GM13976 (cell line): ENCODE data around the gene VAMP8.
"Not testable (repeated sequence)": the region's sequence is repeated elsewhere in the genome, so short reads cannot be mapped to it uniquely, and the experiment has no call there.

Source experiments
- DNase-seq: peaks from one replicate; pipeline ENCODE4 v3.0.0; 2012; ENCODE audit warnings: low spot score
- CTCF ChIP-seq: IDR thresholded peaks from 2 replicates; pipeline ENCODE4 v1.5.1; 2012; ENCODE audit warnings: borderline replicate concordance, mild to moderate bottlenecking; ENCODE audit not compliant: insufficient read depth; ENCODE audit errors: extremely low read depth, missing control alignments, control extremely low read depth
- in situ Hi-C: fragments of 300-500 bp; cut with MboI; formaldehyde crosslinking; loops from one replicate; pipeline ENCODE4 v1.12.0; 2022; ENCODE audit warnings: low sequenced_read_pairs, mixed read lengths, inconsistent platforms; ENCODE audit not compliant: unreplicated experiment

VAMP8 gene

GRCh38 chr2:85602476-85603234, 25.3 kb downstream of the VAMP8 start, which contains the start of gene TMEM150A:
TMEM150A (minus strand) TSS chr2:85602698; CDS start chr2:85601948, 750 bp downstream.
- in situ Hi-C loops: no loop called here
- TF ChIP-seq CTCF: peak; percentile 41

GRCh38 chr2:85604133-85604444, 26.7 kb downstream of the VAMP8 start:
- in situ Hi-C loops, DNase-seq: not testable (repeated sequence)

More at GRCh38 chr2:85602476-85603234, 25.3 kb downstream of the VAMP8 start, which contains the start of gene TMEM150A:
- DNase-seq: peak; percentile 95

- no peak for DNase-seq
- no peak for TF ChIP-seq CTCF
- in situ Hi-C loops: no loop called here
Observed at GRCh38 chr2:85604568-85605339, 27.4 kb downstream of the VAMP8 start.

GRCh38 chr2:85605406-85606115, 28.2 kb downstream of the VAMP8 start:
- no peak for DNase-seq
- in situ Hi-C loops: no loop called here
- TF ChIP-seq CTCF: no peak

- in situ Hi-C loops: no loop called here
- no peak for DNase-seq
- TF ChIP-seq CTCF: no peak
Observed at GRCh38 chr2:85606116-85606455, 28.7 kb downstream of the VAMP8 start.

- TF ChIP-seq CTCF: no peak
- in situ Hi-C loops: no loop called here
- DNase-seq: no peak
Observed at GRCh38 chr2:85607268-85608215, 30.2 kb downstream of the VAMP8 start.
